Measurements from ENCODE around the gene TRIM25.

DNA sequence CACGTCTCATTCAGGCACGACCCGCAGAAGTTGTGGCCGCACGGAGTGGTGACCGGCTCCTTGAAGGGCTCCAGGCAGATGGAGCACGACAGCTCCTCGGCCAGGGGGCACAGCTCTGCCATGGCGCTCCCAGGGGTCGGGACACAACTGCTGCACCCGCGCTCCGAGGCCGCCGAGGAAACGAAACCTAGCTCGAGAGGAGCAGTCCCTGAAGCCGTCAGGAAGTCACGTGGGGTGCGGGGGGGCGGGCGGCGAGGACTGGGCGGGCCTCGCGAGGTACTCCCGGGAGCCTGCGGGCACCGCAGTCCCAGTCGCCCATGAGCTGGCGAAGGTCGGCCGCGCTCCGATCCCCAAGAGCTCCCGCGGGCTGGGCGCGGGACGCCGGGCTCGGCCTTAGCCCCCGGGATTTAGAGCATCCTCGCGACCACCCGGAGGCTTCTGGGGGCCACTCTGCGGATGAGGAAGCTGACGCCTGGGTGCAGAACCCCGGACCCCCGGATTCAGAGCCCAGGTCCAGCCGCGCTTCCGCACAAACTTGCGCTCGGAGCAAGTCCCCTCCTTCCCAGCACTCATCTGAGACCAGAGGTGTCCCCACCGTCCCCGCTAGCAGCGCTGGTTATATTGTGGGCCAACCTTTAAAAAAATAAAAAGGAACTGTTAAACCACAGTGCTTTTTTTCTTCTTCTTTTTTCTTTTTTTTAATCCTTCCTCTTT, at the start of gene TRIM25:
- no peak for TF ChIP-seq CTCF (tag by site-specific recombination; IDR thresholded peaks at IDR 0.05)
- TF ChIP-seq ZNF837 (tag by site-specific recombination; IDR thresholded peaks at IDR 0.05), result 0 out of 2 replicates have a peak, but pooled peaks have one; percentile 51
- TF ChIP-seq ZNF37A (tag by site-specific recombination; IDR thresholded peaks at IDR 0.05), result no peak
- TF ChIP-seq ZNF560 (tag by site-specific recombination; IDR thresholded peaks at IDR 0.05; ENCODE audit: borderline replicate concordance), result no peak
